Inferior parietal cortex (tissue), 1 donor: ENCODE measurements around the gene OSBPL9.
A peak's percentile ranks its signal among the peaks of the same experiment; 100 is the strongest.
"Not testable (repeated sequence)": the region's sequence is repeated elsewhere in the genome, so short reads cannot be mapped to it uniquely, and the experiment has no call there.

Experiments used
- DNase-seq: peaks from one replicate; pipeline ENCODE4 v3.0.0-alpha.2; 2016; ENCODE audit errors: extremely low spot score

OSBPL9 gene

GRCh38 chr1:51607681-51608095 is 9.2 kb upstream of the OSBPL9 start:
- DNase-seq: no peak

- DNase-seq: not testable (repeated sequence)
Observed at GRCh38 chr1:51610104-51610503, 6.8 kb upstream of the OSBPL9 start.

- DNase-seq: no peak
Observed at GRCh38 chr1:51610637-51611036, 6.3 kb upstream of the OSBPL9 start.

GRCh38 chr1:51612447-51612961 is 4.4 kb upstream of the OSBPL9 start:
- DNase-seq: no peak

- no peak for DNase-seq
Observed at GRCh38 chr1:51615780-51616291, 1.1 kb upstream of the OSBPL9 start.

DNA sequence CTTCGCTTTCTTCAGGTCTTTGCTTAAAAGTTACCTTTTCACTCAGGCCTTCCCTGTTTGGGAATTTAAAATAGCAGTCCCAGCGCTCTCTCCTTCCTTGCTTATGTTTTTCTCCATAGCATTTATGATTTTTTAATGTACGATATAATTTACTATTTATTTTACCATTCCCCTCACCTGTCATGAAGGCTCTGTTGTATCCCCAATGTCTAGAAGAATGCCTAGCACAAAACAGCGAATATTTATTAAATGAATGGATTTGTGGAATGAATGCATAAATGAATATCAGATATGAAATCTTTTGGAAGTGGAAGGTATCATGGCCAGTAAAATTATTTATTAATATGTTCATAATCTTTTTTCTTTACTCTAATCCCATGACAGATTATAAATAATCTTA is 402 bp upstream of the OSBPL9 start:
- DNase-seq: no peak

DNA sequence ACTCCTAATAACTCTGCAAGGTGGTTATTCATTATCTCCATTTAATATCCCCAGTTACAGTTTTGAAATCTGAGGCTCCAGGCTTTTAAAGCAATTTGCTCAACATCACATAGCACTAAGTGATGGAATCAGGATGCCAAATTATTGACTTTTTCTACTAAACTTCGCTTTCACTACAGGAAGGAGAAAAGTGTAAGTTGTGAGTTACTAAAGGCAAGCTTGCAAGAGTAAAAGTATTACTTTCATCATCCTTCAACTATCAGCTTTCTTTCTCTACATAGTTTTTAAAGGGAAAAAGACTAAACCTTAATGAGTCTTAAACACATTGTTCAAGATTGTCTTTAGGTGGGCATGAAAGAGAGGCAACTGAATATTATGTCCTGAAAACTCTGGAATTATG is 1.8 kb downstream of the OSBPL9 start:
- DNase-seq: no peak

DNA sequence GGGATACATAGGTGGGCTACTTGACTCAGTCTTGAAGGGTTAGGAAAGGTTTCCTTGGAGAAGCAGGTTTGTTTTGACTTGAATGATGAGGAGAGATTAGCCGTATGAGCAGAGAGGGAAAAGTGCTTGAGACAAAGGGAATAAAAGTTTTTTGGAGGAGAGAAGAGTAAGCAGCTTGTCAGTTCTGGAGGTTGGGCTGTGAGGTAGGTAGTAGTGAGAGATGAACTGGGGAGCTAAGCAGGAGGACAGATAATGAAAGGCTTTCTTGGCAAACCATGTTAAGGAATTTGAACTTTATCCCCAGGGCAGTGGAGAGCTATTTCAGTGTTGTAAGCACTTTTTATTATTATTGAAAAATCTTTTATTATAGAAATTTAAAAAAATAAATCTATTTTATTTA is 3.6 kb downstream of the OSBPL9 start:
- DNase-seq: no peak

GRCh38 chr1:51621161-51621560 is 4.3 kb downstream of the OSBPL9 start:
- DNase-seq: no peak

DNA sequence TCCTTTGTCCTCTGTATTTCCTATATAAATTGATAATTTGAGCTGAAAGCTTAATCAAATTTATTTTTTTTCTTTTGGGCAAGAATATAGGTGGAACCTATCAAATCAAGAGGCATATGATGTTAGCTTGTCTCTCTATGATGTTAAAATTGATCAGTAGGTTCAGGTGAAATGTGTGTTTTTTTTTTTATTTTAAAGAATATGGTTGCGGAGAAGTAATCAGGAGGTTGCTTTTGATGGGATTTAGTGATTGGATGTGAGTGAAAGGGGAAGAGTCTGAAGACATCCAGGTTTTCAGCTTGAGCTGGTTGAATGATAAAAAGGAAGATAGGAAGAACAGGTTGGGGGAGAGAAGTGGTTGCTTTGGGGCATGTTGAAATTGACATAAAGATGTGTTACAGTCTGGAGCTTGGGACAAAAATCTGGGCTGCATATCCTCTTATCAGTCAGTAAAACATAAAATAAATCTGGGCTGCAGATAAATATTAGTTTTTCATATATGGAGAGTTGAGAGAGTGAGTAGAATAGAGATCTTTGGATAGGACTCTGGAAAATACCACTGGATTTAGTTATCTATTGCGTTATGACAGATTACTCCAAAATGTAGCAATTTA is 5.1 kb downstream of the OSBPL9 start:
- no peak for DNase-seq

DNA sequence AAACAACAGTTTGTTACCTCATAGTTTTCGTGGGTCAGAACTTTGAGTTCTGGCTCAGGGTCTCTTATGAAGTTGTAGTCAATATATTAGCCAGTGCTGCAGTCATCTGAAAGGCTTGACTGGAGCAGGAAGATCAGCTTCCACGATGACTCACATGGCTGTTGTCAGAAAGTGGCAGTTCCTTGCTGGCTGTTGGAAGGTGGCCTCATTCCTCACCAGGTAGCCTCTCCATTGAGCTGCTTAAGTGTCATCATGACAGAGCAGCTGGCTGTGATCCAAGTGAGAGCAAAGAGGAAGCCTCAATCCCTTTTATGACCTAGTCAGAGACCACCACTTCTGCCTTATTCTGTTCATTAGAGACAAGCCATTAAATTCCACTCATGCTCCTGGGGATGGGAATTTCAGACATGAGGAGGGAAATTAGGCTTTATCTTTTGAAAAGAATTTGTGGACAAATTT is 5.6 kb downstream of the OSBPL9 start:
- DNase-seq: peak; percentile 47

GRCh38 chr1:51623025-51623424 is 6.1 kb downstream of the OSBPL9 start:
- DNase-seq: no peak

- no peak for DNase-seq
Observed at GRCh38 chr1:51623450-51623849, 6.6 kb downstream of the OSBPL9 start.

DNA sequence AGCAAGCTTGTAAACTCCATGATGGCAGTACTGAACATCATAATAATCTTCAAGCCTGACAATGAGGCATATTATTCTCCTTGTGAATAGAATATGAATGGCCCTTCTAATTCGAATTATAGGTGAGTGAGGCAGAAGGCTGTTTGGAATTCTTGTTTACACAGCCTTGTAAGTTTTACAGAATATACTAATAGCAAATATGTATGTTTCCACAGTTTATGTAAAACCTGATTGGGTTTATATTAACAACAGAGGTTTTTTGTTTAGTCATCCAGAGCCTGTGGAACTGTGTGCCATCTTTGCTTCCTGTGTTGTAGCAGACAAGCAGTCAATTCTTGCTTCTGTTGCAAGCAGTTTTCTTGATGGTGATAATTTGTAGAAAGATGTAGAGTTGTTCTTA is 8.0 kb downstream of the OSBPL9 start:
- peak; percentile 30 for DNase-seq

GRCh38 chr1:51627672-51628071 is 10.8 kb downstream of the OSBPL9 start:
- peak; percentile 66 for DNase-seq

- DNase-seq: no peak
Observed at GRCh38 chr1:51628715-51629590, 12.1 kb downstream of the OSBPL9 start.

DNA sequence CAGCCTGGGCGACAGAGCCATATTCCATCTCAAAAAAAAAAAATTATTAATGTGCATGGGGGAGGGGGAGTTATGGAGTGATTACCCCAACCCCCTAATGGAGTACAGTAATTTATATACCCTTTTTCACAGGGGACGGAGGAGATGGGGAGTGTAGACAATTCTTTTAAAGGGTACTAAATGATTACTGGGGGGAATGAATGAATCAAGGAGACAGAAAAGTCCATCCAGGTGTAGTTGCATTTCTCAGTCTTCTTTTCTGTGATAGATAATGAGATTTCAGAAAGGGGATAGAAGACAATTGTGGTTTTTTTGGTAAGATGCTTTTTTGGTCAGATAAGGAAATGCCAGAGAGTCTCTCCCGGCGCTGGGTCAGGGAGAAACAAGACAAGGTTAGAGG is 13.0 kb downstream of the OSBPL9 start:
- DNase-seq: no peak

DNA sequence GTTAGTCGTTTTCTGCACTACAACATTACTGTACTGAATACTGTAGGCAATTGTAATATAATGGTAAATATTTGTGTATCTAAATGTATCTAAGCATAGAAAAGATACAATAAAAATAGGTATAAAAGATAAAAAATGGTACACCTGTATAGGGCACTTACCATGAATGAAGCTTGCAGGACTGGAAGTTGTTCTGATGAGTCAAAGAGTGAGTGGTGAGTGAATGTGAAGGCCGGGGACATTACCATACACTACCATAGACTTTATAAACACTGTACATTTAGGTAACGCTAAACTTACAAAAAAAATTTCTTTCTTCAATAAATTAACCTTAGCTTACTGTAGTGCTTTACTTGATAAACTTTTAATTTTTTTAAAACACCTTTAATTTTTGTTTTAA is 13.5 kb downstream of the OSBPL9 start:
- no peak for DNase-seq

DNA sequence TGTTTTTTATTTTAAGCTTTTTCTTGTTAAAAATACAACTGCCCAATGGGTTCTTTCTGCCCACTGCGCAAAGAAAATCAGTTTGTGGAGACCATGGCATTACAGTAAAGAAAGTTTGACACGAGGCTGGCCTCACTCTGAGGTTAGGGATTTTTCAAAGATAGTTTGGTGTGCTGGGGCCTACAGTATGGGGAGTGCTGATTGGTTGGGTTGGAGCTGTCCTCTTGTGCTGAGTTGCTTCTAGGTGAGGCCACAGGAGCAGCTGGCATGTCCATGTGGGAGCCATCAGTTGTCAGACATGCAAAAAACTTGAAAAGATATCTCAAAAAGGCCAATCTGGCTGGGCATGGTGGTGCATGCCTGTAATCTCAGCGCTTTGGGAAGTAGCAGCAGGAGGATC is 14.0 kb downstream of the OSBPL9 start:
- no peak for DNase-seq

- no peak for DNase-seq
Observed at GRCh38 chr1:51631747-51632146, 14.9 kb downstream of the OSBPL9 start.

DNA sequence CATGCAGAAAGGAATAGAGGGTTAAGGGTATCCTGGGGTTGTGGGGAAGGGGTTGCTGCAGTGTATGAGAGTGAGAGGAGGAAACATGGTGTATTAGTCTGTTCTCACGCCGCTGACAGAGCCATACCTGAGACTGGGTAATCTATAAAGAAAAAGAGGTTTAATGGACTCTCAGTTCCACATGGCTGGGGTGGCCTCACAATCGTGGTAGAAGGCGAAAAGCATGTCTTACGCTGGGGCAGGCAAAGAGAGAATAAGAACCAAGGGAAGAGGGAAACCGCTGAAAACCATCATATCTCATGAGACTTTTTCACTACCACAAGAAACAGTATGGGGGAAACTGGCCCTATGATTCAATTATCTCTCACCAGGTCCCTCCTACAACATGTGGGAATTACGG is 17.7 kb downstream of the OSBPL9 start:
- DNase-seq: no peak

GRCh38 chr1:51635615-51636014 is 18.7 kb downstream of the OSBPL9 start:
- DNase-seq: no peak

DNA sequence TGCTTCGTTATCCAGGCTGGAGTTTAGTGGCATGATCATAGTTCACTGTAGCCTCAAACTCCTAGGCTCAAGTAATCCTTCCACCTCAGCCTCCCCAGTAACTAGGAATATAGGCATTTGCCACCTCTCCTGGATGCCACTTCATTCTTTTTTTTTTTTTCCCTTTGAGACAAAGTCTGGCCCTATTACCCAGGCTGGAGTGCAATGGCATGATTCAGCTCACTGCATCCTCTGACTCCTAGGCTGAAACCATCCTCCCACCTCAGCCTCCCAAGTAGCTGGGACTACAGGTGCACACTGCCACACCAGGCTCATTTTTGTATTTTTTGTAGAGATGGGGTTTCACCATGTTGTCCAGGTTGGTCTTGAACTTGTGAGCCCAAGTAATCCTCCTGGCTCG is 19.3 kb downstream of the OSBPL9 start:
- DNase-seq: no peak
